ENCODE data around the gene C5orf58.

- TF ChIP-seq CTCF (IDR thresholded peaks at IDR 0.05; ENCODE audit: insufficient read depth, low read depth, low read length): no peak
- no peak for TF ChIP-seq EZH2 (IDR thresholded peaks at IDR 0.05; ENCODE audit: insufficient read depth, low read length)
Measured at GRCh38 chr5:170289121-170289520, 56.3 kb downstream of the C5orf58 start.
